GM12874 (cell line): Measurements from ENCODE around the gene PAK6.
A peak's percentile ranks its signal among the peaks of the same experiment; 100 is the strongest.

Source experiments
- CTCF ChIP-seq: IDR thresholded peaks from 2 replicates; pipeline ENCODE4 v1.5.1; 2011; ENCODE audit warnings: low read depth, mild to moderate bottlenecking, control low read depth, low read length, moderate library complexity; ENCODE audit not compliant: insufficient read depth

PAK6 gene

DNA sequence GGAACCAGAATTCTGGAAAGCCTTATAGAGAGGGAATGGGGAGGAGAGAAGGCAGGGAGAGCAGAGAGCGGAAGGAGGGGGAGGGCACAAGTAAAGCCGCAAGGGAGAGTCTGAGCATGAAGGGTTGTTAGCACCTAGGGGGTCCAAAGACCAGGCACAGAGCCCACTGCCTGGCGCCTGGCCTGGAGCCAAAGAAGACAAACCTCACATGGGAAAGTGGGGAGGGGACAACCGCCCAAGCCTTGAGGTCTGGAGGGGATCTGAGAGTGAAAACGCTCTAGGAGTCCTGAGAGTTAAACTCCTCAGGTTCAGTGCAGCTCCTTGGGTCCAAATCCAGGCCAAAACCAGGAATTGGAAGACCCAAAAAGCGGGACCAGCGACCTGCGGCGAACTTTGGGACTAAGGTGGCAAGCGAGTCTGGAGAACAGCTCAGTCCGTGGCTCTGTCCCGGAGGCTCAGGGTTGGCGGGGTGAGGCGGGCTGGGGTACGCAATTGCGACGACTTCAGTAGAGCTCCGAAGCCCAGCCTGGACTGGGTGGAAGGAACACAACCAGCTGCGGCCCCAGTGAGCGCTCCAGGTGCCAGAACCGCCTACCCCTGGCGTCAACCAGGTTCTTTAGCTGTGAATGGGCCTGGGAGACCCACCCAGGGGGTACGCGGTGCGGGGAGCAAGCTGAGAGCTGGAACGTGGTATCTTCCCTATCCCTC, 83.8 kb downstream of the PAK6 start:
- TF ChIP-seq CTCF: no peak

- peak; percentile 50 for TF ChIP-seq CTCF
These were observed 84.5 kb downstream of the PAK6 start, which contains the start of gene INAFM2 for GRCh38 chr15:40323239-40323952. TSS of gene INAFM2 (plus strand) at chr15:40323692. CDS start at chr15:40324056, 364 bp downstream.

- no peak for TF ChIP-seq CTCF
These were observed 85.4 kb downstream of the PAK6 start for GRCh38 chr15:40323953-40324937.

GRCh38 chr15:40325188-40325587, 86.3 kb downstream of the PAK6 start:
- TF ChIP-seq CTCF: no peak

- TF ChIP-seq CTCF: no peak
These were observed 86.8 kb downstream of the PAK6 start for GRCh38 chr15:40325700-40326099.
